NCI-H510A (cell line): Measurements from ENCODE around the gene HCAR2.
"Not testable (repeated sequence)": the region's sequence is repeated elsewhere in the genome, so short reads cannot be mapped to it uniquely, and the experiment has no call there.

Experiments
- DNase-seq: peaks from one replicate; lab custom pipeline; 2025; lab: John Stamatoyannopoulos, UW

HCAR2 gene

GRCh38 chr12:122702890-122703611, at the start of gene HCAR2:
TSS of gene HCAR2 (minus strand) at chr12:122703357. CDS start at chr12:122703283, 74 bp downstream.
- not testable (repeated sequence) for DNase-seq

- DNase-seq = peak; percentile 99
Measured at GRCh38 chr12:122752464-122753318, 49.5 kb upstream of the HCAR2 start, which contains the start of gene DENR. TSS of gene DENR (plus strand) at chr12:122752824. CDS start at chr12:122753702, 878 bp downstream.

GRCh38 chr12:122750781-122751515, 47.8 kb upstream of the HCAR2 start:
- not testable (repeated sequence) for DNase-seq

- peak; percentile 26 for DNase-seq
Measured at GRCh38 chr12:122749569-122750332, 46.6 kb upstream of the HCAR2 start.

GRCh38 chr12:122747224-122748135, 44.3 kb upstream of the HCAR2 start:
- DNase-seq = no peak

- DNase-seq = no peak
Measured at GRCh38 chr12:122743895-122744525, 40.9 kb upstream of the HCAR2 start.

GRCh38 chr12:122740351-122740750, 37.2 kb upstream of the HCAR2 start:
- DNase-seq = no peak

GRCh38 chr12:122738571-122738970, 35.4 kb upstream of the HCAR2 start:
- no peak for DNase-seq

- DNase-seq = no peak
Measured at GRCh38 chr12:122732611-122733010, 29.5 kb upstream of the HCAR2 start.

- no peak for DNase-seq
Measured at GRCh38 chr12:122732170-122732569, 29.0 kb upstream of the HCAR2 start.

- DNase-seq = no peak
Measured at GRCh38 chr12:122730215-122731014, 27.3 kb upstream of the HCAR2 start, which contains the start of gene HCAR1. TSS of gene HCAR1 (minus strand) at chr12:122730844. CDS start at chr12:122730339, 505 bp downstream.

GRCh38 chr12:122729583-122730214, 26.5 kb upstream of the HCAR2 start:
- no peak for DNase-seq

GRCh38 chr12:122726080-122726558, 23.0 kb upstream of the HCAR2 start:
- DNase-seq = no peak

- DNase-seq = no peak
Measured at GRCh38 chr12:122725452-122726079, 22.4 kb upstream of the HCAR2 start.

GRCh38 chr12:122724641-122725243, 21.6 kb upstream of the HCAR2 start:
- DNase-seq = no peak

GRCh38 chr12:122722387-122722786, 19.2 kb upstream of the HCAR2 start:
- no peak for DNase-seq

- no peak for DNase-seq
Measured at GRCh38 chr12:122721057-122721545, 17.9 kb upstream of the HCAR2 start.
